Measurements from ENCODE around the gene NAA38.
"Not testable (repeated sequence)": the region's sequence is repeated elsewhere in the genome, so short reads cannot be mapped to it uniquely, and the experiment has no call there.

Gene NAA38

GRCh38 chr17:7811251-7811650 is 46.1 kb downstream of the NAA38 start:
- no peaks in the 10 kb centered on the region for H3K9me3 ChIP-seq (ENCODE audit: control insufficient read depth in 1 of 2, low read length in 2 of 2)
- H3K27ac ChIP-seq (ENCODE audit: low read depth, low read length) = no peak overlapping the region
- no peak overlapping the region for H3K4me3 ChIP-seq (ENCODE audit: low read depth in 1 of 2, low read length in 2 of 2)
- no peaks in the 10 kb centered on the region for H3K27me3 ChIP-seq (ENCODE audit: control insufficient read depth in 1 of 2, insufficient read depth in 2 of 2, low read length in 2 of 2)
- H3K36me3 ChIP-seq (ENCODE audit: control insufficient read depth in 1 of 2, insufficient read depth in 2 of 2, low read length in 2 of 2) = no peaks in the 10 kb centered on the region
- no peak overlapping the region for H3K9ac ChIP-seq (ENCODE audit: low read depth in 1 of 2, low read length in 2 of 2)
- H3K4me1 ChIP-seq (ENCODE audit: control insufficient read depth in 1 of 2, insufficient read depth in 2 of 2, low read length in 2 of 2) = no peaks in the 10 kb centered on the region

GRCh38 chr17:7809791-7810343 is 47.5 kb downstream of the NAA38 start:
- not testable (repeated sequence) for H3K4me3 ChIP-seq (ENCODE audit: low read depth in 1 of 2, low read length in 2 of 2); H3K4me1 ChIP-seq (ENCODE audit: control insufficient read depth in 1 of 2, insufficient read depth in 2 of 2, low read length in 2 of 2); H3K27me3 ChIP-seq (ENCODE audit: control insufficient read depth in 1 of 2, insufficient read depth in 2 of 2, low read length in 2 of 2); H3K9ac ChIP-seq (ENCODE audit: low read depth in 1 of 2, low read length in 2 of 2); H3K27ac ChIP-seq (ENCODE audit: low read depth, low read length); H3K9me3 ChIP-seq (ENCODE audit: control insufficient read depth in 1 of 2, low read length in 2 of 2); H3K36me3 ChIP-seq (ENCODE audit: control insufficient read depth in 1 of 2, insufficient read depth in 2 of 2, low read length in 2 of 2)

GRCh38 chr17:7809086-7809790 is 48.1 kb downstream of the NAA38 start:
- Histone ChIP-seq H3K36me3 (ENCODE audit: control insufficient read depth in 1 of 2, insufficient read depth in 2 of 2, low read length in 2 of 2) (no peaks in the 10 kb centered on the region), H3K9ac (ENCODE audit: low read depth in 1 of 2, low read length in 2 of 2) (no peak overlapping the region), H3K9me3 (ENCODE audit: control insufficient read depth in 1 of 2, low read length in 2 of 2) (no peaks in the 10 kb centered on the region), H3K27ac (ENCODE audit: low read depth, low read length) (no peak overlapping the region), H3K27me3 (ENCODE audit: control insufficient read depth in 1 of 2, insufficient read depth in 2 of 2, low read length in 2 of 2) (no peaks in the 10 kb centered on the region), H3K4me3 (ENCODE audit: low read depth in 1 of 2, low read length in 2 of 2) (no peak overlapping the region), H3K4me1 (ENCODE audit: control insufficient read depth in 1 of 2, insufficient read depth in 2 of 2, low read length in 2 of 2) (no peaks in the 10 kb centered on the region)

DNA sequence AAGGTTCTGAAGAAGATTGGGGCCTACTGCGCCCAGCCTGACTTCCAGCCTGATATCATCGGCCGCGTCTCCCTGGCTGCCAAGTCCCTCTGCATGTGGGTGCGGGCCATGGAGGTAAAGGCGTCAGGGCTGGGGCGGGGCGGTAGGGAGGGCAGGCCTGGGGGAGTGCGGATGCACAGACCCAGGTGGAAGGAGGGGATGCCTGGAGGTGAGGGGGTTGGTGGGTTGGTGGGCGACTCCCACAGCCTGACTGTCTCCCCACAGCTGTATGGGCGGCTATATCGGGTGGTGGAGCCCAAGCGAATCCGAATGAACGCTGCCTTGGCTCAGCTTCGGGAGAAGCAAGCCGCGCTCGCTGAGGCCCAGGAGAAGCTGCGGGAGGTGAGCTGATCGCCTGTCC is 50.2 kb downstream of the NAA38 start:
- Histone ChIP-seq H3K27ac (ENCODE audit: low read depth, low read length) (no peak overlapping the region), H3K4me3 (ENCODE audit: low read depth in 1 of 2, low read length in 2 of 2) (no peak overlapping the region)

More for the DNA sequence above, 50.2 kb downstream of the NAA38 start:
- no peaks in the 10 kb centered on the region for H3K4me1 ChIP-seq (ENCODE audit: control insufficient read depth in 1 of 2, insufficient read depth in 2 of 2, low read length in 2 of 2)
- H3K27me3 ChIP-seq (ENCODE audit: control insufficient read depth in 1 of 2, insufficient read depth in 2 of 2, low read length in 2 of 2) = no peaks in the 10 kb centered on the region
- no peaks in the 10 kb centered on the region for H3K9me3 ChIP-seq (ENCODE audit: control insufficient read depth in 1 of 2, low read length in 2 of 2)
- no peaks in the 10 kb centered on the region for H3K36me3 ChIP-seq (ENCODE audit: control insufficient read depth in 1 of 2, insufficient read depth in 2 of 2, low read length in 2 of 2)
- H3K9ac ChIP-seq (ENCODE audit: low read depth in 1 of 2, low read length in 2 of 2) = no peak overlapping the region
